HEK293 (cell line): ENCODE results near the gene RALY.

Experiments used
- CTCF ChIA-PET: fragments of 350-600 bp; formaldehyde crosslinking; extraction: SDS; loops from one replicate; lab custom pipeline; 2021; ENCODE audit warnings: antibody characterized with exemption; lab: Yijun Ruan, JAX
- POLR2A ChIA-PET: fragments of 300-600 bp; formaldehyde crosslinking; extraction: SDS; loops from one replicate; lab custom pipeline; 2020; ENCODE audit warnings: antibody characterized with exemption, inconsistent platforms; lab: Yijun Ruan, JAX
- H3K27ac ChIP-seq: fragments of 200-500 bp; sonication (Bioruptor generic); 2 replicates; pipeline ENCODE4 v1.5.1; 2014; ENCODE audit warnings: low read depth, low read length, control low read depth, inconsistent platforms; ENCODE audit errors: extremely low read depth
- H3K36me3 ChIP-seq, 2 experiments: fragments of 200-500 bp in 1 of 2; sonication (Bioruptor generic) in 1 of 2; 1 replicate in 1 of 2; 2 replicates in 1 of 2; pipeline ENCODE4 v1.5.1; 2014 to 2017; ENCODE audit warnings: inconsistent platforms in 2 of 2, low read length in 2 of 2; ENCODE audit not compliant: control insufficient read depth in 2 of 2, insufficient read depth in 1 of 2
- H3K4me1 ChIP-seq: fragments of 200-500 bp; sonication (Bioruptor generic); 2 replicates; pipeline ENCODE4 v1.5.1; 2014; ENCODE audit warnings: mild to moderate bottlenecking, low read length, inconsistent platforms; ENCODE audit not compliant: control insufficient read depth, insufficient read depth
- H3K4me3 ChIP-seq: 2 replicates; pipeline ENCODE4 v1.5.1; 2011; ENCODE audit warnings: low read depth, mild to moderate bottlenecking, control low read depth, low read length, moderate library complexity
- H3K9me3 ChIP-seq: fragments of 200-500 bp; sonication (Bioruptor generic); 2 replicates; pipeline ENCODE4 v1.5.1; 2014; ENCODE audit warnings: low read depth, low read length, inconsistent platforms; ENCODE audit not compliant: control insufficient read depth, insufficient read depth
- FEZF1 ChIP-seq: fragments of 450-650 bp; formaldehyde crosslinking; IDR thresholded peaks from 2 replicates; pipeline ENCODE4 v1.5.1; 2016; ENCODE audit warnings: missing biosample characterization, missing genetic modification characterization
- GLIS1 ChIP-seq: fragments of 450-650 bp; formaldehyde crosslinking; IDR thresholded peaks from 2 replicates; pipeline ENCODE4 v1.5.1; 2016; ENCODE audit warnings: missing biosample characterization, missing genetic modification characterization
- HOXA7 ChIP-seq: sonication (generic); formaldehyde crosslinking; IDR thresholded peaks from 2 replicates; pipeline ENCODE4 v1.8.1; 2022; ENCODE audit warnings: missing genetic modification reagents, borderline replicate concordance
- IKZF3 ChIP-seq: fragments of 450-650 bp; IDR thresholded peaks from 2 replicates; pipeline ENCODE4 v1.5.0; 2018; ENCODE audit warnings: missing biosample characterization, mild to moderate bottlenecking, missing genetic modification characterization, moderate library complexity
- KLF16 ChIP-seq: fragments of 450-650 bp; formaldehyde crosslinking; IDR thresholded peaks from 2 replicates; pipeline ENCODE4 v1.5.1; 2017; ENCODE audit warnings: missing biosample characterization, missing genetic modification characterization
- KLF8 ChIP-seq: fragments of 450-650 bp; formaldehyde crosslinking; IDR thresholded peaks from 2 replicates; pipeline ENCODE4 v1.5.1; 2016; ENCODE audit warnings: missing biosample characterization, missing genetic modification characterization
- MYNN ChIP-seq: fragments of 450-650 bp; formaldehyde crosslinking; IDR thresholded peaks from 2 replicates; pipeline ENCODE4 v1.5.1; 2016; ENCODE audit warnings: missing biosample characterization, missing genetic modification characterization, borderline replicate concordance
- REST ChIP-seq: fragments of 450-650 bp; formaldehyde crosslinking; IDR thresholded peaks from 2 replicates; pipeline ENCODE4 v1.5.1; 2016; ENCODE audit warnings: missing biosample characterization, missing genetic modification characterization
- ZEB2 ChIP-seq: fragments of 450-650 bp; formaldehyde crosslinking; IDR thresholded peaks from 2 replicates; pipeline ENCODE4 v1.5.1; 2016; ENCODE audit warnings: missing biosample characterization, missing genetic modification characterization
- ZFHX2 ChIP-seq: fragments of 450-650 bp; formaldehyde crosslinking; conservative IDR thresholded peaks from 2 replicates; pipeline ENCODE4 v1.5.1; 2016; ENCODE audit warnings: missing biosample characterization, missing genetic modification characterization
- ZFP69B ChIP-seq: fragments of 450-650 bp; formaldehyde crosslinking; IDR thresholded peaks from 2 replicates; pipeline ENCODE4 v1.5.1; 2016; ENCODE audit warnings: missing biosample characterization, missing genetic modification characterization
- ZNF114 ChIP-seq: fragments of 450-650 bp; formaldehyde crosslinking; IDR thresholded peaks from 2 replicates; pipeline ENCODE4 v1.5.0; 2017; ENCODE audit warnings: missing biosample characterization, missing genetic modification characterization
- ZNF175 ChIP-seq: fragments of 450-650 bp; formaldehyde crosslinking; IDR thresholded peaks from 2 replicates; pipeline ENCODE4 v1.5.1; 2016; ENCODE audit warnings: missing biosample characterization, missing genetic modification characterization
- ZNF214 ChIP-seq: fragments of 450-650 bp; formaldehyde crosslinking; IDR thresholded peaks from 2 replicates; pipeline ENCODE4 v1.5.1; 2017; ENCODE audit warnings: missing biosample characterization, mild to moderate bottlenecking, missing genetic modification characterization, borderline replicate concordance
- ZNF24 ChIP-seq: fragments of 450-650 bp; formaldehyde crosslinking; IDR thresholded peaks from 2 replicates; pipeline ENCODE4 v1.5.1; 2016; ENCODE audit warnings: missing biosample characterization, missing genetic modification characterization
- ZNF341 ChIP-seq: fragments of 450-650 bp; formaldehyde crosslinking; IDR thresholded peaks from 2 replicates; pipeline ENCODE4; 2016; ENCODE audit warnings: low read depth, missing biosample characterization, missing genetic modification characterization
- ZNF433 ChIP-seq: fragments of 450-650 bp; formaldehyde crosslinking; IDR thresholded peaks from 2 replicates; pipeline ENCODE4 v1.5.1; 2016; ENCODE audit warnings: missing biosample characterization, missing genetic modification characterization, low read depth
- ZNF555 ChIP-seq: fragments of 450-650 bp; formaldehyde crosslinking; conservative IDR thresholded peaks from 2 replicates; pipeline ENCODE4 v1.5.1; 2017; ENCODE audit warnings: missing biosample characterization, mild to moderate bottlenecking, missing genetic modification characterization, inconsistent platforms
- ZNF707 ChIP-seq: fragments of 450-650 bp; formaldehyde crosslinking; IDR thresholded peaks from 2 replicates; pipeline ENCODE4 v1.5.1; 2016; ENCODE audit warnings: missing biosample characterization, missing genetic modification characterization
- ZSCAN16 ChIP-seq: fragments of 450-650 bp; formaldehyde crosslinking; IDR thresholded peaks from 2 replicates; pipeline ENCODE4 v1.5.1; 2016; ENCODE audit warnings: missing biosample characterization, missing genetic modification characterization
- TF ChIP-seq, protein P1 (sequence below): fragments of 450-650 bp; formaldehyde crosslinking; optimal IDR thresholded peaks from 2 replicates; pipeline ENCODE3; 2016; ENCODE audit warnings: missing biosample characterization, mild to moderate bottlenecking, missing genetic modification characterization
- TF ChIP-seq, protein P2 (sequence below): fragments of 450-650 bp; formaldehyde crosslinking; IDR thresholded peaks from 2 replicates; pipeline ENCODE4 v1.5.1; 2016; ENCODE audit warnings: missing biosample characterization, missing genetic modification characterization
- TF ChIP-seq, protein P3 (sequence below): fragments of 450-650 bp; formaldehyde crosslinking; IDR thresholded peaks from 2 replicates; pipeline ENCODE4 v1.5.1; 2016; ENCODE audit warnings: missing biosample characterization, missing genetic modification characterization
- TF ChIP-seq, protein P4 (sequence below): fragments of 450-650 bp; IDR thresholded peaks from 2 replicates; pipeline ENCODE4 v1.5.1; 2018; ENCODE audit warnings: missing biosample characterization, mild to moderate bottlenecking, missing genetic modification characterization

The RALY gene

DNA sequence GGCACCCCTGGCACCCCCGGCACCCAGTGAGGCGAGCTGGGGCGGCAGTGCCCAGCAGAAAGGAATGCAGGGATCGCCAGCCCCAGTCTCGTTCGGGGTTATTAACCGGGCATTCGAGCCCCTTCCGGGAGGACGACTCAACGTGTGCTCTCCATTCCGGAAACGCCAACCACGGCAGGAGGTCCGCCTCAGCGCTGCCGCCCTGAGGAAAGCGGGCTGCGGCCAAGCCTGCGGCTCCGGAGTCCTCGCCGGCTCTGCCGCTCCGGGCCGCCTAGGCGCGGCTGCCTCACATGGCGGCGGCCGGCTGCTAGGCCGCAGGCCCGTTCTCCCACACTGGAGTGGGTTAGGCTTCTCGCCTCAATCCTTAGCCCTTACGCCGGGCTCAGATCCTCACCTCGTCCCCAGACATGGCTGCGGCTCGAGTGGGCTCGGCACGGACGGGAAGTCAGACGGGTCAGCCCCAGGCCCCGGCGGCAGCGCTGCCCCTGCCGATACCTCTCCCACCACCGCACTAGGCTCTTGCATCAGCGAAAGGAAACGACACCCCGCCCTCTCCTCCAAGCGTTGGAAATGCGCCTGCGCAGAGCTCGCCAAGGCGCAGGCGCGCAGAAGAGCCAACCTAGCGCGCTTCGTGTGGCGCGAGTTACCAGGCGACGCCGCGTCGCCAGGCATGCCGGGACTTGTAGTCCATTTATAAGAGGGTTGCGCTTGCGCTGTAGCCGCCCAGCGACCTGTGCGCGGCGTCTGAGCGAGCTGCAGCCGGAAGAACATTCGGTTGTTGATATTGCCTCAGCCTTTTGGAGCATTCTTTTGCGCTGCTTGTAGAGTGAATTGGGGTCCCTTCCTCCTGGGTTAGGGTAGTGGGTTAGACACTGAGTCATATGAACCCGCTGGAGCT lies 118.2 kb downstream of the RALY start, which contains the start of gene EIF2S2 (continued):
- TF ChIP-seq HOXA7 (CRISPR knock-in tag) (no peak), ZNF114 (tag by site-specific recombination) (no peak), ZNF24 (tag by site-specific recombination) (peak; percentile 22; the same call in 1 of the 2 replicates), ZNF341 (tag by site-specific recombination) (peak; percentile 80), ZNF555 (no peak), KLF8 (tag by site-specific recombination) (peak; percentile 59; the same call in 1 of the 2 replicates), ZEB2 (tag by site-specific recombination) (0 out of 2 replicates have a peak, but pooled peaks have one; percentile 41), ZNF707 (tag by site-specific recombination) (no peak; the same call in 1 of the 2 replicates), KLF16 (tag by site-specific recombination) (peak; percentile 34; the same call in 1 of the 2 replicates), ZSCAN16 (tag by site-specific recombination) (0 out of 2 replicates have a peak, but pooled peaks have one; percentile 25), GLIS1 (tag by site-specific recombination) (peak; percentile 49), MYNN (tag by site-specific recombination) (no peak), ZNF175 (tag by site-specific recombination) (no peak), FEZF1 (tag by site-specific recombination) (no peak; the same call in 1 of the 2 replicates), ZFP69B (tag by site-specific recombination) (peak; percentile 64), ZNF214 (tag by site-specific recombination) (no peak), ZFHX2 (tag by site-specific recombination) (peak; percentile 56), IKZF3 (tag by site-specific recombination) (no peak), ZNF433 (tag by site-specific recombination) (no peak)
- TF ChIP-seq, protein P1, sequence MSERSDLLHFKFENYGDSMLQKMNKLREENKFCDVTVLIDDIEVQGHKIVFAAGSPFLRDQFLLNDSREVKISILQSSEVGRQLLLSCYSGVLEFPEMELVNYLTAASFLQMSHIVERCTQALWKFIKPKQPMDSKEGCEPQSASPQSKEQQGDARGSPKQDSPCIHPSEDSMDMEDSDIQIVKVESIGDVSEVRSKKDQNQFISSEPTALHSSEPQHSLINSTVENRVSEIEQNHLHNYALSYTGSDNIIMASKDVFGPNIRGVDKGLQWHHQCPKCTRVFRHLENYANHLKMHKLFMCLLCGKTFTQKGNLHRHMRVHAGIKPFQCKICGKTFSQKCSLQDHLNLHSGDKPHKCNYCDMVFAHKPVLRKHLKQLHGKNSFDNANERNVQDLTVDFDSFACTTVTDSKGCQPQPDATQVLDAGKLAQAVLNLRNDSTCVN (tag by site-specific recombination), result peak; percentile 78
- TF ChIP-seq, protein P2, sequence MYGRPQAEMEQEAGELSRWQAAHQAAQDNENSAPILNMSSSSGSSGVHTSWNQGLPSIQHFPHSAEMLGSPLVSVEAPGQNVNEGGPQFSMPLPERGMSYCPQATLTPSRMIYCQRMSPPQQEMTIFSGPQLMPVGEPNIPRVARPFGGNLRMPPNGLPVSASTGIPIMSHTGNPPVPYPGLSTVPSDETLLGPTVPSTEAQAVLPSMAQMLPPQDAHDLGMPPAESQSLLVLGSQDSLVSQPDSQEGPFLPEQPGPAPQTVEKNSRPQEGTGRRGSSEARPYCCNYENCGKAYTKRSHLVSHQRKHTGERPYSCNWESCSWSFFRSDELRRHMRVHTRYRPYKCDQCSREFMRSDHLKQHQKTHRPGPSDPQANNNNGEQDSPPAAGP (tag by site-specific recombination), result peak; percentile 85
- TF ChIP-seq, protein P3, sequence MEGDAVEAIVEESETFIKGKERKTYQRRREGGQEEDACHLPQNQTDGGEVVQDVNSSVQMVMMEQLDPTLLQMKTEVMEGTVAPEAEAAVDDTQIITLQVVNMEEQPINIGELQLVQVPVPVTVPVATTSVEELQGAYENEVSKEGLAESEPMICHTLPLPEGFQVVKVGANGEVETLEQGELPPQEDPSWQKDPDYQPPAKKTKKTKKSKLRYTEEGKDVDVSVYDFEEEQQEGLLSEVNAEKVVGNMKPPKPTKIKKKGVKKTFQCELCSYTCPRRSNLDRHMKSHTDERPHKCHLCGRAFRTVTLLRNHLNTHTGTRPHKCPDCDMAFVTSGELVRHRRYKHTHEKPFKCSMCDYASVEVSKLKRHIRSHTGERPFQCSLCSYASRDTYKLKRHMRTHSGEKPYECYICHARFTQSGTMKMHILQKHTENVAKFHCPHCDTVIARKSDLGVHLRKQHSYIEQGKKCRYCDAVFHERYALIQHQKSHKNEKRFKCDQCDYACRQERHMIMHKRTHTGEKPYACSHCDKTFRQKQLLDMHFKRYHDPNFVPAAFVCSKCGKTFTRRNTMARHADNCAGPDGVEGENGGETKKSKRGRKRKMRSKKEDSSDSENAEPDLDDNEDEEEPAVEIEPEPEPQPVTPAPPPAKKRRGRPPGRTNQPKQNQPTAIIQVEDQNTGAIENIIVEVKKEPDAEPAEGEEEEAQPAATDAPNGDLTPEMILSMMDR (tag by site-specific recombination), result peak; percentile 70; the same call in 1 of the 2 replicates

- peak overlapping the region; percentile 85 for H3K4me3 ChIP-seq
- H3K9me3 ChIP-seq, result no peaks in the 10 kb centered on the region
- H3K4me1 ChIP-seq, result peaks cover 3% of the 10 kb centered on the region; the same call in 1 of the 2 replicates
- H3K36me3 ChIP-seq, result peaks cover 13 to 34% of the 10 kb centered on the region in 2 experiments; a peak in 2 of 3 replicates
- CTCF ChIA-PET, result interaction anchor here (0.5 to 1.3 kb wide), 8 partner anchors 10 to 496 kb away, joined by 3 to 6 read pairs (median 4); no protein-coding TSS in a partner anchor
- peak overlapping the region; percentile 44; the same call in 1 of the 2 replicates for H3K27ac ChIP-seq
- POLR2A ChIA-PET, result interaction anchor here (0.5 to 2.7 kb wide), 24 partner anchors 8 to 669 kb away, joined by 3 to 31 read pairs (median 4); partner anchors contain the start of genes CBFA2T2, CHMP4B, ITCH and PXMP4
- TF ChIP-seq, protein P4, sequence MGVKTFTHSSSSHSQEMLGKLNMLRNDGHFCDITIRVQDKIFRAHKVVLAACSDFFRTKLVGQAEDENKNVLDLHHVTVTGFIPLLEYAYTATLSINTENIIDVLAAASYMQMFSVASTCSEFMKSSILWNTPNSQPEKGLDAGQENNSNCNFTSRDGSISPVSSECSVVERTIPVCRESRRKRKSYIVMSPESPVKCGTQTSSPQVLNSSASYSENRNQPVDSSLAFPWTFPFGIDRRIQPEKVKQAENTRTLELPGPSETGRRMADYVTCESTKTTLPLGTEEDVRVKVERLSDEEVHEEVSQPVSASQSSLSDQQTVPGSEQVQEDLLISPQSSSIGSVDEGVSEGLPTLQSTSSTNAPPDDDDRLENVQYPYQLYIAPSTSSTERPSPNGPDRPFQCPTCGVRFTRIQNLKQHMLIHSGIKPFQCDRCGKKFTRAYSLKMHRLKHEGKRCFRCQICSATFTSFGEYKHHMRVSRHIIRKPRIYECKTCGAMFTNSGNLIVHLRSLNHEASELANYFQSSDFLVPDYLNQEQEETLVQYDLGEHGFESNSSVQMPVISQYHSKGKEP (tag by site-specific recombination), result 0 out of 2 replicates have a peak, but pooled peaks have one; percentile 38
- 0 out of 2 replicates have a peak, but pooled peaks have one; percentile 21 for TF ChIP-seq REST (tag by site-specific recombination)
Observed at GRCh38 chr20:34112600-34113101, 118.9 kb downstream of the RALY start.
